Measurements from ENCODE around the gene IFNAR2. TPM values are rescaled to one million over a fixed set of nuclear protein-coding genes. Genes with fewer than 3 reads are reported as not detected.

IFNAR2 gene
- total and polyA plus RNA-seq, 2 donors from 2014 or later = 14.8 to 56.5 TPM

DNA sequence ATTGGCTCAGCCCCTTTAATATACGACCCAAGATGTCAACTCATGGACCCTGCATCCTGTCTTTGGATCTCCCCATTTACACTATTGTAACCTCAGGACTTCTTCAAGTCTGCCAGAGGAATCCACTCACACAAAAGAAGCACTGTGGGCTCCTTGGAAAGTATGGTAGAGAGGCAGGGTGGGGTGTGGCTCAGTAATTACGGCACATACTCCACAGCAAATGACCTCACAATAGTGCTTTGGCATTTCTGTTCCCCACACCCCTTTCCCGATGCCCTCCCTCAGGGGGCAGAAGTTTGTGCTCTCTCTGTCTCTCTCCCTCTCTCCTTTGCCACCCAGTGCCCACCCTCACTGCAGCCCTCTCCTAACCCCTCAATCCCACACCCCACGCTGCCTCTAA is 27.8 kb upstream of the IFNAR2 start:
- peaks cover 0 to 9% (median 0%) of the 10 kb centered on the region in 3 donors for H3K4me1 ChIP-seq (ENCODE audit: control insufficient read depth in 2 of 3, insufficient read depth in 2 of 3, low read depth in 1 of 3, low read length in 3 of 3)

DNA sequence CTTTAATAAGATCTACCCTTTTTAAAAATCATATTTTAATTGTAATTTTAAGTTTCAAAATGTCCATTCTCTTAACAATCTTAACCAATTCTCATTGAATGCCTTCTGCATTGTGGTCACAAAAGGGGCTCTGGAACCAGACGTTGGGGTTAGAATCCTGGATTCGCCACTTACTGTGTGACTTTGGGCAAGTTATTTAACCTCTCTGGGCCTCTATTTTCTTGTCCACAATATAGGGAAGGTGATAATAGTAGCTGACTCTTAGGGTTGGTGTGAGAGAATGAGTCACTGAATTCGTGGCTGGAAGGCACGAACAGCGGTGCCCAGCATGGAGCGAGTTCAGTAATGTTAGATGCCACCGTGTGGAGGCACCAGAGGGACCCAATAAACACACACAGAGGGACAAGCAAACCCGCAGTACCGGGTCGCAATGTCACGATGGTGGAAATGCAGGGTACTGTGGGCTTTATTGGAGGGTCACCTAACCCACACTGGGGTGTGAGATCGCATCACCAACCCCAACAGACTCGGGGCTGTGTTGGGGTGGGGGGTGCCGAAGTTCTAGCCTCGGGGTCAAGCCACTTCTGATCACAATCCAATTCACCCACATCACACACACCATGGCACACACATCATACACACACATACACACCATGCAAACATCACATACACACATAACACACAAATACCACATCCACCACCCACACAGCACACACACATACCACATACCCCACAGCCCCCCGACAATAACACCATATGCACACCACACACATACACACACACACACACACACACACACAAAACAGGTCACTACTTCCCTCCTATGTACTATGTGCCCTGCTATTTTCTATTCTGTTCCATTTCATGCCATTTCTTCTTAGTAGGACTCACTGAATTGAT is 27.0 kb upstream of the IFNAR2 start:
- Histone ChIP-seq H3K27me3 (ENCODE audit: control insufficient read depth, insufficient read depth, low read length) (no peaks in the 10 kb centered on the region), H3K36me3 (ENCODE audit: control insufficient read depth in 2 of 3, insufficient read depth in 3 of 3, low read length in 3 of 3) (no peaks in the 10 kb centered on the region), H3K4me1 (ENCODE audit: control insufficient read depth in 2 of 3, insufficient read depth in 2 of 3, low read depth in 1 of 3, low read length in 3 of 3) (peaks cover 0 to 8% (median 0%) of the 10 kb centered on the region in 3 donors), H3K4me3 (ENCODE audit: low read length in 3 of 3) (no peak overlapping the region), H3K27ac (ENCODE audit: low read depth in 2 of 2, low read length in 2 of 2) (peak overlapping the region; percentile 72 to 88), H3K9ac (ENCODE audit: low read length in 3 of 3) (peak overlapping the region in 1 of 3 donors; percentile 30), H3K9me3 (ENCODE audit: control insufficient read depth in 2 of 3, insufficient read depth in 1 of 3, low read length in 3 of 3) (no peaks in the 10 kb centered on the region)
- FAIRE-seq (no peak), DNase-seq (no peak)
- TF ChIP-seq, protein P1, sequence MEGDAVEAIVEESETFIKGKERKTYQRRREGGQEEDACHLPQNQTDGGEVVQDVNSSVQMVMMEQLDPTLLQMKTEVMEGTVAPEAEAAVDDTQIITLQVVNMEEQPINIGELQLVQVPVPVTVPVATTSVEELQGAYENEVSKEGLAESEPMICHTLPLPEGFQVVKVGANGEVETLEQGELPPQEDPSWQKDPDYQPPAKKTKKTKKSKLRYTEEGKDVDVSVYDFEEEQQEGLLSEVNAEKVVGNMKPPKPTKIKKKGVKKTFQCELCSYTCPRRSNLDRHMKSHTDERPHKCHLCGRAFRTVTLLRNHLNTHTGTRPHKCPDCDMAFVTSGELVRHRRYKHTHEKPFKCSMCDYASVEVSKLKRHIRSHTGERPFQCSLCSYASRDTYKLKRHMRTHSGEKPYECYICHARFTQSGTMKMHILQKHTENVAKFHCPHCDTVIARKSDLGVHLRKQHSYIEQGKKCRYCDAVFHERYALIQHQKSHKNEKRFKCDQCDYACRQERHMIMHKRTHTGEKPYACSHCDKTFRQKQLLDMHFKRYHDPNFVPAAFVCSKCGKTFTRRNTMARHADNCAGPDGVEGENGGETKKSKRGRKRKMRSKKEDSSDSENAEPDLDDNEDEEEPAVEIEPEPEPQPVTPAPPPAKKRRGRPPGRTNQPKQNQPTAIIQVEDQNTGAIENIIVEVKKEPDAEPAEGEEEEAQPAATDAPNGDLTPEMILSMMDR (IDR thresholded peaks at IDR 0.05; ENCODE audit: borderline replicate concordance, extremely low read depth, insufficient read depth) = no peak
- intact Hi-C loops (cut with DNase I) = no loop called here

More for the DNA sequence above, 27.8 kb upstream of the IFNAR2 start:
- H3K9ac ChIP-seq (ENCODE audit: low read length in 3 of 3) = no peak overlapping the region
- no peak overlapping the region for H3K4me3 ChIP-seq (ENCODE audit: low read length in 3 of 3)
- H3K9me3 ChIP-seq (ENCODE audit: control insufficient read depth in 2 of 3, insufficient read depth in 1 of 3, low read length in 3 of 3) = no peaks in the 10 kb centered on the region
- H3K27me3 ChIP-seq (ENCODE audit: control insufficient read depth, insufficient read depth, low read length) = no peaks in the 10 kb centered on the region
- no peaks in the 10 kb centered on the region for H3K36me3 ChIP-seq (ENCODE audit: control insufficient read depth in 2 of 3, insufficient read depth in 3 of 3, low read length in 3 of 3)
- FAIRE-seq (no peak), DNase-seq (no peak)
- TF ChIP-seq, protein P1 (IDR thresholded peaks at IDR 0.05; ENCODE audit: borderline replicate concordance, extremely low read depth, insufficient read depth) = no peak
- no peak overlapping the region for H3K27ac ChIP-seq (ENCODE audit: low read depth in 2 of 2, low read length in 2 of 2)
- intact Hi-C loops (cut with DNase I) = no loop called here

DNA sequence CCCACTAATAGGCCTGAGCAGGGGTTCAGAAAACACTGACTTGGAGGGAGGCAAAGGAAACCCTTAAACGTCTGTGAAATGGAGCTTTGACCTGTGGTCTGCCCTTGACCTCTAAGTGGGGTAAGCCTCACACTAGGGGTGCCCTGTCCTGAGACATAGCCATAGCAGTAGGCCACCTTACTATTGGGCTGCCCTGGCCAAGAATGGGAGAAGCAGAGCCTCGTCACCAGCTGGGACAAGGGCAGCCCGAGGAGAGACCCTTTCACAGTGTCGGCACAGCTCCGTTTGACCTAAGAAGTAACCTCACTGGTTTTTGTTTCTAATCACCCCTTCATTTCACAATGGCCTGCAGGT is 26.4 kb upstream of the IFNAR2 start:
- Histone ChIP-seq H3K4me3 (ENCODE audit: low read length in 3 of 3) (no peak overlapping the region), H3K4me1 (ENCODE audit: control insufficient read depth in 2 of 3, insufficient read depth in 2 of 3, low read depth in 1 of 3, low read length in 3 of 3) (peaks cover 0 to 8% (median 0%) of the 10 kb centered on the region in 3 donors), H3K9me3 (ENCODE audit: control insufficient read depth in 2 of 3, insufficient read depth in 1 of 3, low read length in 3 of 3) (no peaks in the 10 kb centered on the region), H3K36me3 (ENCODE audit: control insufficient read depth in 2 of 3, insufficient read depth in 3 of 3, low read length in 3 of 3) (no peaks in the 10 kb centered on the region), H3K27me3 (ENCODE audit: control insufficient read depth, insufficient read depth, low read length) (no peaks in the 10 kb centered on the region), H3K9ac (ENCODE audit: low read length in 3 of 3) (peak overlapping the region in 1 of 3 donors; percentile 30), H3K27ac (ENCODE audit: low read depth in 2 of 2, low read length in 2 of 2) (peak overlapping the region; percentile 72 to 88)
- TF ChIP-seq, protein P1 (IDR thresholded peaks at IDR 0.05; ENCODE audit: borderline replicate concordance, extremely low read depth, insufficient read depth) = no peak
- FAIRE-seq (no peak), DNase-seq (no peak)
- intact Hi-C loops (cut with DNase I) = no loop called here

All from kidney (tissue), 14 donors.